ENCODE results near the gene NUDT16L1.

NUDT16L1 gene

GRCh38 chr16:4700997-4701743 is 7.8 kb downstream of the NUDT16L1 start:
- H3K9me3 ChIP-seq (ENCODE audit: control extremely low read depth in 1 of 5, control insufficient read depth in 4 of 5, insufficient read depth in 2 of 5, low read depth in 1 of 5, low read length in 4 of 5), result no peaks in the 10 kb centered on the region
- peaks cover 10 to 78% (median 57%) of the 10 kb centered on the region in 4 experiments for H3K36me3 ChIP-seq (ENCODE audit: control insufficient read depth in 4 of 4, insufficient read depth in 4 of 4, low read length in 3 of 4)
- POLR2A ChIA-PET, result no interaction called here
- H3K4me1 ChIP-seq (ENCODE audit: control extremely low read depth in 1 of 4, control insufficient read depth in 4 of 4, insufficient read depth in 4 of 4, low read length in 3 of 4), result peaks cover 0 to 8% (median 4%) of the 10 kb centered on the region in 4 experiments
- no peak for DNase-seq
- WGBS (ENCODE audit: insufficient coverage), result 93% methylated on average over 25 of the region's 33 CpGs
- no peak overlapping the region for H3K4me3 ChIP-seq (ENCODE audit: control insufficient read depth in 1 of 7, extremely low read depth in 1 of 7, insufficient read depth in 4 of 7, low read depth in 2 of 7, low read length in 6 of 7)
- CTCF ChIA-PET, result no interaction called here
- no peak overlapping the region for H3K27ac ChIP-seq (ENCODE audit: insufficient read depth in 1 of 2, low read depth in 1 of 2, low read length in 2 of 2, poor library complexity in 1 of 2, severe bottlenecking in 2 of 2)
- H3K27me3 ChIP-seq (replicated peaks in 2 of 5; ENCODE audit: control insufficient read depth in 4 of 5, insufficient read depth in 5 of 5, low read length in 4 of 5), result no peaks in the 10 kb centered on the region

- CTCF ChIA-PET, result interaction anchor here (0.5 kb wide), 1 partner anchor 84 kb away, joined by 3 read pairs; no protein-coding TSS in a partner anchor
These were observed 8.6 kb downstream of the NUDT16L1 start for GRCh38 chr16:4701791-4702465.

GRCh38 chr16:4702466-4702808 is 9.1 kb downstream of the NUDT16L1 start:
- peaks cover 10 to 71% (median 52%) of the 10 kb centered on the region in 4 experiments for H3K36me3 ChIP-seq (ENCODE audit: control insufficient read depth in 4 of 4, insufficient read depth in 4 of 4, low read length in 3 of 4)
- CTCF ChIA-PET, result interaction anchor here (0.5 kb wide), 1 partner anchor 83 kb away, joined by 3 read pairs; no protein-coding TSS in a partner anchor
- POLR2A ChIA-PET, result no interaction called here
- no peaks in the 10 kb centered on the region for H3K9me3 ChIP-seq (ENCODE audit: control extremely low read depth in 1 of 5, control insufficient read depth in 4 of 5, insufficient read depth in 2 of 5, low read depth in 1 of 5, low read length in 4 of 5)
- 100% methylated on average over 1 of the region's 7 CpGs for WGBS (ENCODE audit: insufficient coverage)
- H3K27ac ChIP-seq (ENCODE audit: insufficient read depth in 1 of 2, low read depth in 1 of 2, low read length in 2 of 2, poor library complexity in 1 of 2, severe bottlenecking in 2 of 2), result no peak overlapping the region
- H3K27me3 ChIP-seq (replicated peaks in 2 of 5; ENCODE audit: control insufficient read depth in 4 of 5, insufficient read depth in 5 of 5, low read length in 4 of 5), result no peaks in the 10 kb centered on the region
- H3K4me3 ChIP-seq (ENCODE audit: control insufficient read depth in 1 of 7, extremely low read depth in 1 of 7, insufficient read depth in 4 of 7, low read depth in 2 of 7, low read length in 6 of 7), result no peak overlapping the region
- peaks cover 0 to 8% (median 4%) of the 10 kb centered on the region in 4 experiments for H3K4me1 ChIP-seq (ENCODE audit: control extremely low read depth in 1 of 4, control insufficient read depth in 4 of 4, insufficient read depth in 4 of 4, low read length in 3 of 4)
- no peak for DNase-seq

More at GRCh38 chr16:4701791-4702465, 8.6 kb downstream of the NUDT16L1 start:
- POLR2A ChIA-PET, result no interaction called here
- DNase-seq, result no peak
- Histone ChIP-seq H3K27me3 (replicated peaks in 2 of 5; ENCODE audit: control insufficient read depth in 4 of 5, insufficient read depth in 5 of 5, low read length in 4 of 5) (no peaks in the 10 kb centered on the region), H3K9me3 (ENCODE audit: control extremely low read depth in 1 of 5, control insufficient read depth in 4 of 5, insufficient read depth in 2 of 5, low read depth in 1 of 5, low read length in 4 of 5) (no peaks in the 10 kb centered on the region), H3K4me1 (ENCODE audit: control extremely low read depth in 1 of 4, control insufficient read depth in 4 of 4, insufficient read depth in 4 of 4, low read length in 3 of 4) (peaks cover 0 to 8% (median 4%) of the 10 kb centered on the region in 4 experiments), H3K36me3 (ENCODE audit: control insufficient read depth in 4 of 4, insufficient read depth in 4 of 4, low read length in 3 of 4) (peaks cover 9 to 74% (median 54%) of the 10 kb centered on the region in 4 experiments), H3K4me3 (ENCODE audit: control insufficient read depth in 1 of 7, extremely low read depth in 1 of 7, insufficient read depth in 4 of 7, low read depth in 2 of 7, low read length in 6 of 7) (no peak overlapping the region), H3K27ac (ENCODE audit: insufficient read depth in 1 of 2, low read depth in 1 of 2, low read length in 2 of 2, poor library complexity in 1 of 2, severe bottlenecking in 2 of 2) (no peak overlapping the region)
- WGBS (ENCODE audit: insufficient coverage), result 93% methylated on average over 9 of the region's 17 CpGs

GRCh38 chr16:4703906-4704305 is 10.5 kb downstream of the NUDT16L1 start:
- Histone ChIP-seq H3K27me3 (replicated peaks in 2 of 5; ENCODE audit: control insufficient read depth in 4 of 5, insufficient read depth in 5 of 5, low read length in 4 of 5) (no peaks in the 10 kb centered on the region), H3K27ac (ENCODE audit: insufficient read depth in 1 of 2, low read depth in 1 of 2, low read length in 2 of 2, poor library complexity in 1 of 2, severe bottlenecking in 2 of 2) (no peak overlapping the region), H3K4me1 (ENCODE audit: control extremely low read depth in 1 of 4, control insufficient read depth in 4 of 4, insufficient read depth in 4 of 4, low read length in 3 of 4) (peaks cover 0 to 8% (median 4%) of the 10 kb centered on the region in 4 experiments), H3K4me3 (ENCODE audit: control insufficient read depth in 1 of 7, extremely low read depth in 1 of 7, insufficient read depth in 4 of 7, low read depth in 2 of 7, low read length in 6 of 7) (no peak overlapping the region), H3K9me3 (ENCODE audit: control extremely low read depth in 1 of 5, control insufficient read depth in 4 of 5, insufficient read depth in 2 of 5, low read depth in 1 of 5, low read length in 4 of 5) (no peaks in the 10 kb centered on the region), H3K36me3 (ENCODE audit: control insufficient read depth in 4 of 4, insufficient read depth in 4 of 4, low read length in 3 of 4) (peaks cover 10 to 58% (median 41%) of the 10 kb centered on the region in 4 experiments)
- POLR2A ChIA-PET, result interaction anchor here (0.8 kb wide), 1 partner anchor 9 kb away, joined by 3 read pairs; no protein-coding TSS in a partner anchor
- 64% methylated on average over 7 of the region's 7 CpGs for WGBS (ENCODE audit: insufficient coverage)
- DNase-seq, result peak in 2 of 3 donors; percentile 19 to 28
- CTCF ChIA-PET, result interaction anchor here (1.5 kb wide), 1 partner anchor 17 kb away, joined by 5 read pairs; no protein-coding TSS in a partner anchor

GRCh38 chr16:4704491-4704890 is 11.1 kb downstream of the NUDT16L1 start:
- no peak for DNase-seq
- Histone ChIP-seq H3K27me3 (replicated peaks in 2 of 5; ENCODE audit: control insufficient read depth in 4 of 5, insufficient read depth in 5 of 5, low read length in 4 of 5) (no peaks in the 10 kb centered on the region), H3K27ac (ENCODE audit: insufficient read depth in 1 of 2, low read depth in 1 of 2, low read length in 2 of 2, poor library complexity in 1 of 2, severe bottlenecking in 2 of 2) (no peak overlapping the region), H3K9me3 (ENCODE audit: control extremely low read depth in 1 of 5, control insufficient read depth in 4 of 5, insufficient read depth in 2 of 5, low read depth in 1 of 5, low read length in 4 of 5) (no peaks in the 10 kb centered on the region), H3K4me1 (ENCODE audit: control extremely low read depth in 1 of 4, control insufficient read depth in 4 of 4, insufficient read depth in 4 of 4, low read length in 3 of 4) (peaks cover 0 to 8% (median 4%) of the 10 kb centered on the region in 4 experiments), H3K4me3 (ENCODE audit: control insufficient read depth in 1 of 7, extremely low read depth in 1 of 7, insufficient read depth in 4 of 7, low read depth in 2 of 7, low read length in 6 of 7) (no peak overlapping the region), H3K36me3 (ENCODE audit: control insufficient read depth in 4 of 4, insufficient read depth in 4 of 4, low read length in 3 of 4) (peaks cover 12 to 54% (median 35%) of the 10 kb centered on the region in 4 experiments)
- 86% methylated on average over 7 of the region's 8 CpGs for WGBS (ENCODE audit: insufficient coverage)
- ChIA-PET CTCF (interaction anchor here (1.5 to 1.6 kb wide), 2 partner anchors 9 to 16 kb away, joined by 5 to 7 read pairs; no protein-coding TSS in a partner anchor), POLR2A (no interaction called here)

- Histone ChIP-seq H3K4me1 (ENCODE audit: control extremely low read depth in 1 of 4, control insufficient read depth in 4 of 4, insufficient read depth in 4 of 4, low read length in 3 of 4) (peaks cover 0 to 8% (median 4%) of the 10 kb centered on the region in 4 experiments), H3K36me3 (ENCODE audit: control insufficient read depth in 4 of 4, insufficient read depth in 4 of 4, low read length in 3 of 4) (peaks cover 12 to 54% (median 35%) of the 10 kb centered on the region in 4 experiments), H3K27ac (ENCODE audit: insufficient read depth in 1 of 2, low read depth in 1 of 2, low read length in 2 of 2, poor library complexity in 1 of 2, severe bottlenecking in 2 of 2) (no peak overlapping the region), H3K9me3 (ENCODE audit: control extremely low read depth in 1 of 5, control insufficient read depth in 4 of 5, insufficient read depth in 2 of 5, low read depth in 1 of 5, low read length in 4 of 5) (no peaks in the 10 kb centered on the region), H3K27me3 (replicated peaks in 2 of 5; ENCODE audit: control insufficient read depth in 4 of 5, insufficient read depth in 5 of 5, low read length in 4 of 5) (no peaks in the 10 kb centered on the region), H3K4me3 (ENCODE audit: control insufficient read depth in 1 of 7, extremely low read depth in 1 of 7, insufficient read depth in 4 of 7, low read depth in 2 of 7, low read length in 6 of 7) (no peak overlapping the region)
- no peak for DNase-seq
- WGBS (ENCODE audit: insufficient coverage), result 97% methylated on average over 14 of the region's 14 CpGs
- CTCF ChIA-PET, result interaction anchor here (0.6 to 1.6 kb wide), 2 partner anchors 10 to 245 kb away, joined by 4 to 7 read pairs; no protein-coding TSS in a partner anchor
- POLR2A ChIA-PET, result no interaction called here
These were observed 11.6 kb downstream of the NUDT16L1 start for GRCh38 chr16:4704913-4705312.
